GM19438 (cell line): ENCODE measurements around the gene CAMSAP1.

Experiments
- ATAC-seq: cut with Tn5 transposase; IDR thresholded peaks from one replicate; pipeline ENCODE4 v1.9.1; 2021; ENCODE audit warnings: low read depth; ENCODE audit not compliant: unreplicated experiment

CAMSAP1 gene

GRCh38 chr9:135848341-135849047 lies 58.9 kb downstream of the CAMSAP1 start:
- no peak for ATAC-seq

- ATAC-seq = no peak
Observed at GRCh38 chr9:135847833-135848232, 59.5 kb downstream of the CAMSAP1 start.

GRCh38 chr9:135840539-135840938 lies 66.8 kb downstream of the CAMSAP1 start:
- no peak for ATAC-seq

- no peak for ATAC-seq
Observed at GRCh38 chr9:135840107-135840506, 67.2 kb downstream of the CAMSAP1 start.

GRCh38 chr9:135839516-135839915 lies 67.8 kb downstream of the CAMSAP1 start:
- ATAC-seq = no peak

- no peak for ATAC-seq
Observed at GRCh38 chr9:135835131-135835530, 72.2 kb downstream of the CAMSAP1 start.

GRCh38 chr9:135833864-135834263 lies 73.5 kb downstream of the CAMSAP1 start:
- no peak for ATAC-seq

GRCh38 chr9:135830496-135830895 lies 76.8 kb downstream of the CAMSAP1 start:
- ATAC-seq = no peak

GRCh38 chr9:135828656-135829055 lies 78.7 kb downstream of the CAMSAP1 start:
- ATAC-seq = no peak

GRCh38 chr9:135827866-135828580 lies 79.3 kb downstream of the CAMSAP1 start:
- ATAC-seq = no peak

- no peak for ATAC-seq
Observed at GRCh38 chr9:135827301-135827700, 80.0 kb downstream of the CAMSAP1 start.

- no peak for ATAC-seq
Observed at GRCh38 chr9:135826188-135826545, 81.2 kb downstream of the CAMSAP1 start.

- ATAC-seq = no peak
Observed at GRCh38 chr9:135825435-135826187, 81.7 kb downstream of the CAMSAP1 start.

GRCh38 chr9:135823036-135823435 lies 84.3 kb downstream of the CAMSAP1 start:
- no peak for ATAC-seq

- no peak for ATAC-seq
Observed at GRCh38 chr9:135822374-135822755, 85.0 kb downstream of the CAMSAP1 start.

- ATAC-seq = no peak
Observed at GRCh38 chr9:135821733-135822373, 85.5 kb downstream of the CAMSAP1 start.

GRCh38 chr9:135821116-135821515 lies 86.2 kb downstream of the CAMSAP1 start:
- no peak for ATAC-seq

GRCh38 chr9:135820661-135821060 lies 86.7 kb downstream of the CAMSAP1 start:
- no peak for ATAC-seq

- no peak for ATAC-seq
Observed at GRCh38 chr9:135819905-135820304, 87.4 kb downstream of the CAMSAP1 start.

GRCh38 chr9:135818718-135819475 lies 88.4 kb downstream of the CAMSAP1 start:
- no peak for ATAC-seq
